Osteocyte (in vitro differentiated cells): ENCODE measurements around the gene RAPGEF2. TPM values are rescaled to one million over a fixed set of nuclear protein-coding genes. Genes with fewer than 3 reads are reported as not detected.

Experiments used
- DNase-seq: peaks from one replicate; pipeline ENCODE4 v3.0.0; 2021; ENCODE audit warnings: mixed read lengths; ENCODE audit not compliant: unreplicated experiment; ENCODE audit errors: extremely low spot score
- H3K27ac Mint-ChIP-seq: one replicate; pipeline ENCODE4 v1.8.0; 2021; ENCODE audit warnings: mild to moderate bottlenecking, mixed read lengths; ENCODE audit not compliant: unreplicated experiment
- H3K27me3 Mint-ChIP-seq: one replicate; pipeline ENCODE4 v1.8.0; 2021; ENCODE audit warnings: mixed read lengths; ENCODE audit not compliant: unreplicated experiment
- H3K36me3 Mint-ChIP-seq: one replicate; pipeline ENCODE4 v1.8.0; 2021; ENCODE audit warnings: mixed read lengths; ENCODE audit not compliant: unreplicated experiment
- H3K4me1 Mint-ChIP-seq: one replicate; pipeline ENCODE4 v1.8.0; 2021; ENCODE audit warnings: mixed read lengths; ENCODE audit not compliant: unreplicated experiment
- H3K4me3 Mint-ChIP-seq: one replicate; pipeline ENCODE4 v1.8.0; 2021; ENCODE audit warnings: mild to moderate bottlenecking, moderate library complexity, mixed read lengths; ENCODE audit not compliant: unreplicated experiment
- H3K9me3 Mint-ChIP-seq: one replicate; pipeline ENCODE4 v1.8.0; 2021; ENCODE audit warnings: mixed read lengths; ENCODE audit not compliant: unreplicated experiment
- total RNA-seq: library from RNA; stranded (reverse); gene quantifications from 2 replicates; pipeline ENCODE4 v1.2.1, GENCODE V29; 2021
- TF ChIP-seq, protein P1 (sequence below): fragments of 200-600 bp; sonication (generic); IDR thresholded peaks from 2 replicates; pipeline ENCODE4 v1.5.0; 2021; ENCODE audit warnings: antibody characterized with exemption, mild to moderate bottlenecking, moderate library complexity

RAPGEF2 gene
- total RNA-seq, 1 donor from 2014 or later, result 22.7 TPM

DNA sequence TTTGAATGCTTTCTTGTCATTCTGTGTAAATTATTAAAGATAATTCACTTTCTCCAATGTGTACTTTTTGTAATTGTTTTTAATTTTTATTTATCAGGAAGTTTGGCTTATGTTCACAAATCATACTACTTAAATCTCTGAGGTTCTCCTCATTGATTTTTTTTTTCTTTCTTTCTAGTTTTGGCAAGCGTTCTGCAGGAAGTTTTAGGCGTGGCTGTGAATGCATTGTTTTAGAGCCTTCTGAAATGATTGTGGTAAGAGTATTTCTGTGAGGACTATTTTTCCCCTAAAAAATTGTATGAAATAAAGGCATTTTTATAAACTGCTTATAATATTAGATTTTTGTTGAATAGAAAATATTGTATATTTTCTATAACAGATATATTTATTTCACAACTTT, 135.8 kb downstream of the RAPGEF2 start:
- DNase-seq, result no peak
- Mint-ChIP-seq H3K27ac (no peak overlapping the region), H3K27me3 (no peaks in the 10 kb centered on the region), H3K9me3 (peaks cover 8% of the 10 kb centered on the region), H3K36me3 (peaks cover 11% of the 10 kb centered on the region), H3K4me1 (peaks cover 6% of the 10 kb centered on the region), H3K4me3 (no peak overlapping the region)
- TF ChIP-seq, protein P1, sequence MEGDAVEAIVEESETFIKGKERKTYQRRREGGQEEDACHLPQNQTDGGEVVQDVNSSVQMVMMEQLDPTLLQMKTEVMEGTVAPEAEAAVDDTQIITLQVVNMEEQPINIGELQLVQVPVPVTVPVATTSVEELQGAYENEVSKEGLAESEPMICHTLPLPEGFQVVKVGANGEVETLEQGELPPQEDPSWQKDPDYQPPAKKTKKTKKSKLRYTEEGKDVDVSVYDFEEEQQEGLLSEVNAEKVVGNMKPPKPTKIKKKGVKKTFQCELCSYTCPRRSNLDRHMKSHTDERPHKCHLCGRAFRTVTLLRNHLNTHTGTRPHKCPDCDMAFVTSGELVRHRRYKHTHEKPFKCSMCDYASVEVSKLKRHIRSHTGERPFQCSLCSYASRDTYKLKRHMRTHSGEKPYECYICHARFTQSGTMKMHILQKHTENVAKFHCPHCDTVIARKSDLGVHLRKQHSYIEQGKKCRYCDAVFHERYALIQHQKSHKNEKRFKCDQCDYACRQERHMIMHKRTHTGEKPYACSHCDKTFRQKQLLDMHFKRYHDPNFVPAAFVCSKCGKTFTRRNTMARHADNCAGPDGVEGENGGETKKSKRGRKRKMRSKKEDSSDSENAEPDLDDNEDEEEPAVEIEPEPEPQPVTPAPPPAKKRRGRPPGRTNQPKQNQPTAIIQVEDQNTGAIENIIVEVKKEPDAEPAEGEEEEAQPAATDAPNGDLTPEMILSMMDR, result no peak

DNA sequence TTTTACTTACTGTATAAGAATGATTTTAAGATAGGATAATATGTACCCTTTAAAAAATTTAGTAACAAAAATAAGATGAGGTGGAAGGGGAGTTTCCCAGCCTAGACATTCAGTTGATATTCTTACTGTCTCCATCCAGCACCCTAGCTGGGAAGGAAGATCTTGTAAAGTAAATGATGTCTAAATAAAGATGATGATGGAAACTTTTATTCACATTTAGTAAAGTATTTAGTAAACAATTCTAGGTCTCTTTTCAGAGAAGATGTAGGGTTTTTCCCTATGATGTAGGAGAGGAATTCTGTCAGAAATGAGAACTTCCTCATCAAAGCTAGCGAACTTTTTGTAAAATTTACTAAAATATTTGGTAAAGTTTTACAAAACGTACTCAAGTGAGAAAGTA, 136.8 kb downstream of the RAPGEF2 start:
- no peak for DNase-seq
- Mint-ChIP-seq H3K9me3 (peaks cover 8% of the 10 kb centered on the region), H3K36me3 (peaks cover 16% of the 10 kb centered on the region), H3K27me3 (no peaks in the 10 kb centered on the region), H3K27ac (no peak overlapping the region), H3K4me1 (peaks cover 6% of the 10 kb centered on the region), H3K4me3 (no peak overlapping the region)
- TF ChIP-seq, protein P1, result no peak

DNA sequence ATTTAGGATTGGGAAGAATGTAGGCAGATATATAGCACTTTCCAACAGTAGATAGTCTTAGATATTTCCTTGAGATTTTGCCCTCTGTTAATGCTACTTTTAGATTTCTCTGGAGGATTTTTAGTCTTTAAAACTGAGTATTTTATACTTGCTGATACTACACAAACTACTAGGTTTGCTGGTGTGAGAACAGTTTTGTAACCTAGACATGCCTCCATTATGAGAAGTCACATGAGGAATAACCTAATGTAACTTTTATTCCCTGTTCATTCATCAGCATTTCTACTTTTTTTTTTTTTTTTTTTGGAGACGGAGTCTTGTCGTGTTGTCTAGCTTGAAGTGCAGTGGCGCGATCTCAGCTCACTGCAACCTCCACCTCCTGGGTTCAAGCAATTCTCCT, 137.2 kb downstream of the RAPGEF2 start:
- Mint-ChIP-seq H3K27me3 (no peaks in the 10 kb centered on the region), H3K9me3 (peaks cover 8% of the 10 kb centered on the region), H3K27ac (no peak overlapping the region), H3K36me3 (peaks cover 16% of the 10 kb centered on the region), H3K4me3 (no peak overlapping the region), H3K4me1 (peaks cover 6% of the 10 kb centered on the region)
- TF ChIP-seq, protein P1, result no peak
- no peak for DNase-seq

DNA sequence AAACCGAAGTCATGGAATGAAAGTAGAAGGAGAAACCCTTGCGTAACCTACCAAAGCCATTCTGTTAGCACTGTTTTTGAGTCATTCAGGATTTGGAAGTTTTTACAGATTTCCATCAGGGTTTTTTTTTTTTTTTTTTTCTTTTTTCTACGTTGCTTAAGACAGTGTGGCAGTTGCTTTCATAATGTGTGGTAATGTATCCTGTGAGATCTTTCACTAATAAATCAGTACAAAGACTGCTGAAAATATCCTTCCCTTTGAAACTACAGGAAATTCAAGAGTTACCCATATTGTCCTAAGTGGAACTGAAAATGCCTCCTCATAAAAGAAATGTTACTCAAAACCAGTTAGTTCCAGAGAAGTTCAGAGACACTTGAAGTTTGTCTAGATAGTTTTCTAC, 137.8 kb downstream of the RAPGEF2 start:
- DNase-seq, result no peak
- Mint-ChIP-seq H3K36me3 (peaks cover 17% of the 10 kb centered on the region), H3K9me3 (peaks cover 5% of the 10 kb centered on the region), H3K27ac (no peak overlapping the region), H3K4me1 (peaks cover 6% of the 10 kb centered on the region), H3K4me3 (no peak overlapping the region), H3K27me3 (no peaks in the 10 kb centered on the region)
- TF ChIP-seq, protein P1, result no peak

DNA sequence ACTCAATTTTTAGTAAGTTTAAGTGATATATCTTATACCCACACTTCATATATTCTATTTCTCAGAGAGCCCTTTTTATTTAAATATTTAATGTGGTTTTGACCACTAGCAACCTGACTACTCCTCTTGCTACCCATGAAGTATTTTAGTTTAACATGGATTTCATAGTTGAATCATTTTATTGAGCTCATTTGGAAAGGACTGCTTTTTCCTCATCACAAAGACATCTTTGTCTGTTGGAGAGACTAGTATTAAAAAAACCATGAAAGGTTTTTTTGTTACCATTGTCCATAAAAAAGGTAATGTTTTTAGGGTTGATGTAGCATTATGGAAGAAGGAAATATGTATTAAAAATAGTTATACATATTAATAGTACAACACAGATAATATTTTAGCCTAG, 139.5 kb downstream of the RAPGEF2 start:
- Mint-ChIP-seq H3K4me1 (peaks cover 5% of the 10 kb centered on the region), H3K9me3 (no peaks in the 10 kb centered on the region), H3K27ac (no peak overlapping the region), H3K36me3 (peaks cover 14% of the 10 kb centered on the region), H3K27me3 (no peaks in the 10 kb centered on the region), H3K4me3 (no peak overlapping the region)
- no peak for DNase-seq
- TF ChIP-seq, protein P1, result no peak
